HL-60/S4 treated with retinoic acid at 250 ng/mL for 4 days and 3 days (cell line): ENCODE results near the gene RPS19BP1.
"Not testable (repeated sequence)": the region's sequence is repeated elsewhere in the genome, so short reads cannot be mapped to it uniquely, and the experiment has no call there.

ENCODE experiments used
- in situ Hi-C: fragments of 300-500 bp; cut with MboI; formaldehyde crosslinking; loops from 2 replicates; pipeline ENCODE4 v1.7.0; 2022; ENCODE audit warnings: low sequenced_read_pairs

Gene RPS19BP1

GRCh38 chr22:39515266-39516050, 17.1 kb downstream of the RPS19BP1 start:
- in situ Hi-C loops, result no loop called here

GRCh38 chr22:39514373-39514973, 18.1 kb downstream of the RPS19BP1 start:
- in situ Hi-C loops, result no loop called here

GRCh38 chr22:39513791-39514190, 18.8 kb downstream of the RPS19BP1 start:
- in situ Hi-C loops, result no loop called here

- in situ Hi-C loops, result no loop called here
Measured at GRCh38 chr22:39512026-39512425, 20.5 kb downstream of the RPS19BP1 start.

- in situ Hi-C loops, result no loop called here
Measured at GRCh38 chr22:39511226-39511625, 21.3 kb downstream of the RPS19BP1 start.

GRCh38 chr22:39510529-39511149, 21.9 kb downstream of the RPS19BP1 start:
- in situ Hi-C loops, result no loop called here

- in situ Hi-C loops, result no loop called here
Measured at GRCh38 chr22:39508393-39508792, 24.2 kb downstream of the RPS19BP1 start.

GRCh38 chr22:39507021-39507420, 25.5 kb downstream of the RPS19BP1 start:
- in situ Hi-C loops, result not testable (repeated sequence)

GRCh38 chr22:39504071-39504470, 28.5 kb downstream of the RPS19BP1 start:
- in situ Hi-C loops, result no loop called here

GRCh38 chr22:39503630-39504029, 28.9 kb downstream of the RPS19BP1 start:
- in situ Hi-C loops, result no loop called here

- in situ Hi-C loops, result no loop called here
Measured at GRCh38 chr22:39502789-39503409, 29.6 kb downstream of the RPS19BP1 start.

GRCh38 chr22:39502109-39502788, 30.3 kb downstream of the RPS19BP1 start, which contains the start of gene MIEF1:
Gene MIEF1 (plus strand): TSS chr22:39502290. CDS start chr22:39511295, 9,005 bp downstream.
- in situ Hi-C loops, result no loop called here

- in situ Hi-C loops, result no loop called here
Measured at GRCh38 chr22:39501644-39502108, 30.9 kb downstream of the RPS19BP1 start.

- in situ Hi-C loops, result no loop called here
Measured at GRCh38 chr22:39500101-39500500, 32.4 kb downstream of the RPS19BP1 start.

- in situ Hi-C loops, result no loop called here
Measured at GRCh38 chr22:39498802-39499201, 33.7 kb downstream of the RPS19BP1 start.

GRCh38 chr22:39498368-39498767, 34.2 kb downstream of the RPS19BP1 start:
- in situ Hi-C loops, result no loop called here

GRCh38 chr22:39497429-39497828, 35.1 kb downstream of the RPS19BP1 start:
- in situ Hi-C loops, result no loop called here

GRCh38 chr22:39496131-39496838, 36.3 kb downstream of the RPS19BP1 start:
- in situ Hi-C loops, result no loop called here

- in situ Hi-C loops, result no loop called here
Measured at GRCh38 chr22:39494471-39495120, 38.0 kb downstream of the RPS19BP1 start.

GRCh38 chr22:39493759-39494158, 38.8 kb downstream of the RPS19BP1 start:
- in situ Hi-C loops, result no loop called here
